Stimulated activated CD4-positive, alpha-beta T cell treated with anti-CD3 and anti-CD28 coated beads, Interleukin-2, amount 100 ng/mL, for 24 hours (primary cell): ENCODE data around the gene SERAC1.
A peak's percentile ranks its signal among the peaks of the same experiment; 100 is the strongest.

ENCODE experiments used
- DNase-seq, 2 donors: peaks; one replicate each; pipeline ENCODE4 v3.0.0-alpha.2; 2020

Gene SERAC1

DNA sequence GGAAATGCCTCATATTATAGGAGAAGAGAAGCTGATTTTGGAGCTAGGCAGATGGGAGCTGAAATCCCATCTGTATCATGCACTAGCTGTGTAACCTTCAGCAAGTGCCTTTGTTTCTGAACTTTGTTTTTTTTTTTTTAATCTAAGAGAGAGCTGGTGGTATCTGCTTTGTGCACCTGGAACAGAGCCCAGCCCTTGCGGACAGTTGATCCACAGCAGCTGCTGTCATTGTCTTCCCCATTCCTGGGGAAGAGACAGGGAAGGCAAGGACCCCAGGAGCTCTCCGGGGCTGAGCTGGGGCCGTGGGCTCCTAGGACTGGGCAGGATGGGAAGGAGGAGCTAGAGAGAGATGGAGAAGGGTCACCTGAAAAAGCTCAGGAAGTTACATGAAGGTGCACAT is 94.3 kb downstream of the SERAC1 start:
- no peak for DNase-seq

DNA sequence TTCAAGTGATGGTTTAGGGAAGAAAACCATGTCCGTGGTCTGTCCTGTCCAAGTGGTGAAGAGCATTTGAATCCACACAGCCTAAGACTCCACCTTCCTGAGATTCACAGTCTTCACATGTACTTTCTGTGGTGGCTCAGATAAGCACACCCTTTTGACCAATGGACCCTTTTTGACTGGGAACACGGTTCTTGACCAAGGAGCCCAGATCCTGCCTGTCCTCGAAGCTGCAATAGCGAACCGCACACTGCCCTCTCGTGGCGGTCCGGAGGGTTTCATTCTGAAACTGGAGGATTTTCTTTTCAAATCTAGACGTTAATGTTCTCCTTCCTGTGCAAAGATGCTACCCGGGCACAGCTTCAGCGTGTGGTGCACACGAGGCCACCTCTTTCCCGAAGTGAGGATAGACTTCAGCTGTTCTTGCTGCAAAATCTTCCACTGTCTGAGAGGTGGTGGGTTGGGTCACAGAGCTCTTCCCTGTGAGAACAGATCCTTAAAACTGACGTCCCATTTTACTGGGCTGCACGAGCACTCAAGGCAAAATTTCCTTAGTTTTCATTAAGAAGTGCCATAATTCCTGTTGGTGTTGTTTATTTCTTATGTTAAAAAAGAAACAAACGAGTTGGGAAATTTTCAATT is 95.9 kb downstream of the SERAC1 start:
- DNase-seq, result peak; percentile 75 to 77

DNA sequence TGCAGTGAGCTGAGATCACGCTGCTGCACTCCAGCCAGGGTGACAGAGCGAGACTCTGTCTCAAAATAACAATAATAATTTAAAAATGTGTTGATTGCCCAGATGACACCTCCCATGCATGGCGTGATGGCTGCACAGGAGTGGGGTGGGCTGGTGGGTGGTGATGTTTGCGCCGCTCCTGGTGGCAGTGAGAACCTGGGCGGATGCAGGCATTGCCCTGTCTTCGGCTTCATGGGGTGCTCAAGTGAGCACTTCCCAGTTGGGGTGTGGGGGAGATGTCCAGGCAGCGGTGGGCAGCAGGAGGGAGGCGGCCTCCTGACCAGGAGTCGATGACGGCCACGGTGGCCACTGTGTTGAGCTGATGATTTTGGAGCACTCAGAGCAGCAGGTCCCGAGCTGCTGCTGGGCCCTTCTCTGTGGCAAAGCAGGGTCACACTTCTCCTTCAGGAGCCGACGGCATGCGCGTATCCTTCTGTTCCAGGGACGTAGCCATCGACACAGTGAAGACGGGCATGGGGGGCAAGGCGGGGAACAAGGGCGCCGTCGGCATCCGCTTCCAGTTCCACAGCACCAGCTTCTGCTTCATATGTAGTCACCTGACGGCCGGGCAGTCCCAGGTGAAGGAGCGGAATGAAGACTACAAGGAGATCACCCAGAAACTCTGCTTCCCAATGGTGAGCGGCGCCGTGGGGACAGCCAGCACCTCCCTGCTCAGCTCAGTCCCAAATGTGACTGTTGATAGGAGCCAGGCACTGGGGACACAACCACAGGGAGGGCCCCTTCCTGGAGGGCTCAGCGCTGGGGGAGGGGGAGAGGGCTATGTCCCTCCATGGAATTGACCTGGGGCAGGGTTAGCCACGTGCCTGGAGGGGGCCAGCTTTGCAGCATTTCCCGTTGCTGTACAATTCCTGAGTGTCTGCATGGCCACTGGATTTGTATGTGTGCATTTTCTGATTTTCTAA is 96.7 kb downstream of the SERAC1 start:
- DNase-seq, result no peak

DNA sequence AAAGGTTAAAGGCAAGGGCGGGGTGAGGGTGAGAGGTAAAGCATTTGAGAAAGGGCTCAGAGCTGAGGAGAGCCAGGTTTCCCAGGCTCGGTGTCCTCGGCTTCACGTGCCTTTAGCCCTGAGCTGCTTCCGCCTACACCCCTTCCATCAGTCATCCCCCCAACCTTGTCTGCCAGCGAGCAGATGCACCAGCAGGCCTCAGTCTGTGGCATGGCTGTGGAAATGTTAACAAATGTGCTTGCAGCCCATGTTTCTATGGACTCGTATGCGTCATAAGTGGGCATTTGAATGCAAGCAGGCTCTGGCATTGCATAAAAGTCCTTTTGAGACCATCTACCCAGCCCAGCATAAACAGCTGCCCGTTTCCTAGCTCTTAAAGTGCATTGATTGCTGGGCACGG is 97.5 kb downstream of the SERAC1 start:
- no peak for DNase-seq

DNA sequence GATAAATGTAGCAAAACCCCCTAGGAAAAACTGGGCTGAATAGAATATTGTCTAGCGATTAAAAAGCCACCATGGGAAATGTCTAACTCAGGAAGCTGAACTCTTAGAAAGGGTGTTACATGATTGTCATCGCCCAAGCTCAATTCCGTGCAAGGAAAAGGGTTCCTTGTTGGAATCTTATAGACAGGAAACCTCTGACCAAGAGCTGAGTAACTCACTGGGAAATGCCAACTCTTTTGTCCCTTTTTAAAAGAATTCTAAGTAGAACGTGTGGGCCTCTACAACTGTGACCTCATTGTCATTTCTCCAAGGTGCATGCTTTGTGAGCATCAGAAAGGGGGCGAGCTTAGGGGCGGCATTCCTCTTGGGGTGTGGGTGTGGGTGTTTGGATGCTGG is 98.3 kb downstream of the SERAC1 start:
- DNase-seq, result no peak

DNA sequence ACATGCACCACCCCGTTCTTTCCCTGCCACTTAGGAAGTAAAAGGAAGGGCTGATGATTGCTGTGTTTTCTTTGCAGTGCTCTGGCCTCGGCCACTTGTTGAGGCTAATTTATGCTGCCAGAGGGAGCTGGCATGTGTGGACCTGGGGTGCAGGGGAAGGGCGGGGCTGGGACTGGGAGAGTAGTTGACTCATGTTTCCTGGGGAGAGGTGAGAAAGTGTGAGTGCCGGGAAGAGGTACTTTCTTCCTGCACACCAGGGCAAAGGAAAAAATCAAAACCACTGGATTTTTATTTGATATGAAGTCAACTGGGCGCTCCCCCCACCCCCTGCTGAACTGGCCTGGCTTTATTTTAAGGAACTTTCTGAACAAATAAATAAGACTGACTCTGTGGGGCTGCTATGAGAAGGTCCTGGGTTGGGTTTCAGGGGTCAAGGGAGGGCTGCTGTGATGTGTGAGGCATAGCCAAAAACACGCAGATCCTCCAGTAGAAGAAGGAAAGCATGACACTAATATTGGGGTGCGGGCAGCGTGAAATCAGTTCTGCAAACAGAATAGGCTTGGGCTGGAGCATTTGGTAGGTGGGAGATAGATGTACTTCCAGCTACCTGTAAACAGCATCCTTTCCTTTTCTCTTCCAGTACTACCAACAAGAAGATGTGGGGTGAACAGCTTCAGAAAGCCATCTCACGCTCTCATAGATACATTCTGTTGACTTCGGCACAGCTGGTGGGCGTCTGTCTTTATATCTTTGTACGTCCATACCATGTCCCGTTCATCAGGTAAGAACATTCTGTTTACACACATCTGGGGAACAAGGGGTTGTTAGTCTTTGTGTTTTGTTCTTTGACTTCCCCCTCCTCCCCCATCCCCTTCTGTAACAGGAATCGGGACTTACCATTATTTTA is 98.9 kb downstream of the SERAC1 start:
- DNase-seq, result no peak

DNA sequence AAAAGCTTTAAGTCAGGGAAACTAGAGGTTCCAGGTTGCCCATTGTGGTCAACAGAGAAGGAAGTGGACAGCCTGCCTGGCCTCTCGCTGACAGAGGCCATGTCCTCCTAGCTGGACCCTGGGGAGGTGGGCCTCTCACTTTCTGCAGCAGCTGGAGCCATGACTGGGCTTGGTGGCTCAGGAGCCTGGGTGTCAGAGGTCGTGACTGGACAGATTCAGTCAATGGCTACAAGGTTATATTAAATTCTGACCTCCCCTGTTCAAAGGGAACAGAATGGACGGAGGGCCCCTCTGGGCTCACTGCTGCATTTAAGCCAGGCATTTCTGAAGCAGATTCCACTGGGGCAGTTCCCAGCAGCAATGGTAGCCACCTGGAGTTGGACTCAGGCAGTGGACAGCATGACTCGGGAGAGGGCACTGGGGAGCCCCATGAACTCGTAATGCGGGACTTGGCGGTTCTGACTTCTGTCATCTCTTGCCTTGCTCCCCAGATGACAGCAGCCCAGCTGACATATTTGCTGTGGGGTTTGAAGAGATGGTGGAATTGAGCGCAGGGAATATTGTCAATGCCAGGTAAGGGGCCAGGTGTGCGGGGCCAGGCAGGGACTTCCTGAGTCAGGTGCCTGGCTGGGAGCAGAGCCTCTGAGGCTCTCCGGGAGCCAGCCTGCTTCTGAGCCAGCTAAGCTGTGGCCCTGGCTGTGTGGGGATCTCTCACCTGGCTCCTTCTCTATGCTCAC is 99.7 kb downstream of the SERAC1 start:
- DNase-seq, result no peak

DNA sequence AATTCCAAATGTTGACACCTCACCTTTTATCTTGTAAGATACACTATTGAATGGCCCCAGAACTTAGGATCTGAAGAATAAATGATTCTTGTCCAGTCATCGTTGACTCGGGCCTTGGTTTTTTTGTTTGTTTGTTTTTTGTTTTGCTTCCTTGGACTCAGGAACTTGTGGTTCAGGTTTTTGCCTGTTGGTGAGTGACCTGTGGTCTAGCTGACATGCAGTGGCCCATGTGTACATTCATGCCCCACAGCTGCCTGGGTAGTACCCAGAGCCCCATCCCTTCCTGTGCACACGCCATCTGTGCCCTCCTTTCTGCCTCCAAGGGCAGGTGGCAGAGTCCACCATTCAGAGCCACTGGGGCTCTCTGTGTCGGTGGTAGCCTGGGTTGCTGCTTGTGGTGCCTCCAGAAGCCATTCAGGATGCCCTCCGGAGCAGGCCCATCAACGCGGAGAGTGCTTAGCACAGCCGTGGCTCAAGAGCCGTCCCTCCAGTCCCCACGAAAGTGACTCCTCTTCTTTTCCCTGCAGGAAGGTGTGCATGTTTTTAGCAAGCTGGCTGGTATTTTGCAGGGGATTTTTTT is 100.5 kb downstream of the SERAC1 start:
- DNase-seq, result no peak

DNA sequence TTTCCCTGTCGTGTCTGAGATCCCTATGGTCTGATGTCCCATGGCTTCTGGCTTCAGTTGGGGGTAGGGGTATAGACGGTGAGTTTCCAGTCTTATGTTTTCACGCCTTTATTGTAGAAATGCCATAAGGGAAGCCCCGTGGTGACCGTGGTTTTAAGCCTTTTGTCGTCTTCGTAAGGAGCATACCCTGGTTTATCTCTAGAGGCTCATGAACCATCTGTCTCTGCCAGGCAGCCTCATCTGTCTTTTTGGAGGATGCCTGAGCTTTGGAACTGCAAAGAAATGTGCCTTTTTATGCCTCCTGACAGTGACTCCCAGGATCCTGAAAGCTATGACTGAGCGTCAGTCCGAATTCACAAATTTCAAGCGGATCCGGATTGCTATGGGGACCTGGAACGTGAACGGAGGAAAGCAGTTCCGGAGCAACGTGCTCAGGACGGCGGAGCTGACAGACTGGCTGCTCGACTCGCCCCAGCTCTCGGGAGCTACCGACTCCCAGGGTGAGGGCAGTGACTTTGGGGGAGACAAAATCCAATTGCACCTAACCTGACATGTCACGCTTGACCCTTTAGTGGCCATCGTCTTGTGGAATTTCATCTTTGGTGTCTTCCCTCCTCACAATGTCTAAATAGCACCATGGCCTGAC is 101.8 kb downstream of the SERAC1 start:
- DNase-seq, result no peak

DNA sequence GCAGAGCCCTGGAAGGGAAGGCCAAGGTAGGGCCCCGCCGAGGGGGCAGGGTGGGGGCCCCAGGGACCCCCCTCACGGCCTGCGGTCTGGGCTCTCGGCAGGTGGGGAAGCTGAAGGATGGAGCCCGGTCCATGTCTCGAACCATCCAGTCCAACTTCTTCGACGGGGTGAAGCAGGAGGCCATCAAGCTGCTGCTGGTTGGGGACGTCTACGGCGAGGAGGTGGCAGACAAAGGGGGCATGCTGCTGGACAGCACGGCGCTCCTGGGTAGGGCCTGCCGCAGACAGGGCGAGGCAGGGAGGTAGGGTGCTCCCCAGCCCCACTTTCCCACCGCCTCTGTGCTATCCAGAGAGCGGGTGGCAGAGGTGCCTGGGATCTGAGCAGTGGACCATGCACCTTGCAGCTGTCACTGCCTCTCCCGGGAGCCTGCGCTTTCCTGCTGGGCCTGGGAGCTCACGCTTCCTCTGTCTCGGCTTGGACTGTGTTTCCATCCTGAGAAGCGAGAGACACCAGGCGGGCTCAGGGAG is 103.3 kb downstream of the SERAC1 start:
- DNase-seq, result no peak

DNA sequence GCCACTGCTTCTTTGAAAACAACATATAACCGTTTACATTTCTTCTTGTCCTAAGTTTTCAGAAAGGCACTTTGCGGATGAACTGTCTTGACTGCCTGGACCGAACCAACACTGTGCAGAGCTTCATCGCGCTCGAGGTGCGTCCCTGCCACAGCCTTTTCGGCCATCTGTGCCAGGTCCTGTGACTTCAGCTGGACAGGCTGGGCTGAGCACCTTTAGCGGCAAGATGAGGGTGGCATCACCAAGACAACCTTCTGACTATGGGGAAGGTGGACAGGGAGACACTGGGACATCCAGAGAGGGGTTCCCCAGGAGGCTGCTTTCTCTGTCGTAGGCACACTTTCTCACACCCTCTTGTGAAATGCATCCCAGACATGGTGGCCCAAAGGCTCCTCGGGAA is 104.3 kb downstream of the SERAC1 start:
- DNase-seq, result no peak

DNA sequence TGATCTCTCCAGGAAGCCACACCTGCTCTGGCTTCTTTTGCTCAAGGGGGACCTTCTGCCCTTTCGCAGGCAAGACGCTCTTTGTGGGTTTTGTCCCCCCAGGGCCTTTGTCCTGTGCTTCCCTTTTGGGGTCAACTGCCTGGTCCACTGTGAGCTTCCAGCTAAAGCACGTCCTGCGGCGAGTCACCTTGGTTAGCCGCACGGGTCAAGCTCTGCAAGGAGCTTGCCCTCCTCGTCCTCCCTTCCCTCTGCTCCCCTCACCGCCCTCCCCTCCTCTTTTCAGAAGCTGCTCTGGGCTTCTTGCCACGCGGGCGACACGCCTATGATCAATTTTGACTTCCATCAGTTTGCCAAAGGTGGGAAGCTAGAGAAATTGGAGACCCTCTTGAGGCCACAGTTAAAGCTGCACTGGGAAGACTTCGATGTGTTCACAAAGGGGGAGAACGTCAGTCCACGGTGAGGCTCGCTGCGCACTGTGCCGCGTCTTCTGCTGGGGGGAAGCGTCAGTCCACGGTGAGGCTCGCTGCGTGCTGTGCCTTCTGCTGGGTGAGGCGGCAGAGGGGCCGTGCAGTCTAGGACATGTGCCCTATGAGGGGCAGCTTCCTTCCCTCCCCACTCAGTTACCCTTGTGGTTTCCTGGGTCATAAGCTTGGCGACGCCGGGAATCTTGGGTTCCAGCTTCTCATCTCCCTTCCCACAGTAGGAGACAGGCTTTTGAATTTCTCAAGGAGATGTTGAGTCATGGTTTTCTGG is 106.2 kb downstream of the SERAC1 start:
- DNase-seq, result no peak

DNA sequence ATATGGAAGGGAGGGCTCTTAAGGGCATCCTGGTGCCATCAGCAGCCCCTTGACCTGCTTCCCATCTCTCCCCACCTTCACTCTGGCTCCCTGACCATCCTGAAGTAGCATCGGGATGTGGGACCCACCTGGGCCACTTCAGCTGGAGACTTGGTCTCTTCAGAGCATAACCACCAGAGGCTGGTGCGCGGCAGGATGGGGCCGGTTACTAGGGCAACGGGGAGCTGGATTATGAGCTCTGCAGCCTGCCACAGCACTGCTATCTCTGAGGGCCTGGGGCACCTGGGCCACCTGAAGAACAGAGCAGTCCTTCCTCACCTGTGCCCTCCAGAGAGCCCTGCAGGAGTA is 106.7 kb downstream of the SERAC1 start:
- DNase-seq, result no peak

DNA sequence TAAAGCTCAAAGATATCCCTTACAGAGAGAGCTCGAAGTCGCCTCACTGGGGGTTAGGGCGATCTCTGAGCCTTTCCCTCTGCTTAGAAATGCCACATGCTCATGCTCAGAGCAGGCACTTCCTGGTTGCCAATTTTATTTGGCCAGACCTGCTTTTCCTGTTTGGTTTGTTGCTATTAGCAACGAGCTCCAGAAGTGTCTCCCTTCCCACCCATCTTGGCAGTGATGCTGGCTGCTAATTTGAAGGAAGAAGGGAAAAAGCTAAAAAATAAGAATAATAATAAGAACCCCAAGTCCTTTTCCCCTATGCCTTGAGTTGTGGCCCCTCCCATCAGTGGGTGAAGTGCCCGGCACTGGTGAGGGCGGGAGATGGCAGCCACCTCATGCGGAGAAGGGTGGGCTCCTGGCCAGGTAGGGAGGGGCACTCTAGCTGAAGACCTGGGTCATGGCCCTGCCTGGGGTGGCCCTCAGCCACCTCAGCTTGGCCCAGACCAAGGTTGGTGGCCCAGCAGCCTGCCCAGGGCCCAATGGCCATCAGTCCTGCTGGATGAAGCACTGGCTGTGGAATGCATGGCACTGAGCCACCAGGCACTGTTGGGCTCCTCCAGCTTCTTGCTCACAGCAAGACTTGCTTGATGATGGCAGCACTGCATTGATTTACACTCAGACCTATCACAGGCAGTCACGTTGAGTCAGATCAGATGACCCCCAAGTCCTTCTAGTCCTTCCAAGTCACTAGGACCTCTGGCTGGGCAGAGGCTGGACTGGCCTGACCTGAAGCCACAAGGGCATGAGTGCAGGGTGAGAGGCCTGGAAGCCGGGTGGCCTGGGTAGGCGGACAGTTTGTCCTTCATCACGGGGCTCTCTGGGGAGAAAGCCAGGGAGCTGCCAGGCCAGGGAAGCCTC is 107.4 kb downstream of the SERAC1 start:
- no peak for DNase-seq
